Measurements from ENCODE around the gene ZNF641.

The ZNF641 gene

DNA sequence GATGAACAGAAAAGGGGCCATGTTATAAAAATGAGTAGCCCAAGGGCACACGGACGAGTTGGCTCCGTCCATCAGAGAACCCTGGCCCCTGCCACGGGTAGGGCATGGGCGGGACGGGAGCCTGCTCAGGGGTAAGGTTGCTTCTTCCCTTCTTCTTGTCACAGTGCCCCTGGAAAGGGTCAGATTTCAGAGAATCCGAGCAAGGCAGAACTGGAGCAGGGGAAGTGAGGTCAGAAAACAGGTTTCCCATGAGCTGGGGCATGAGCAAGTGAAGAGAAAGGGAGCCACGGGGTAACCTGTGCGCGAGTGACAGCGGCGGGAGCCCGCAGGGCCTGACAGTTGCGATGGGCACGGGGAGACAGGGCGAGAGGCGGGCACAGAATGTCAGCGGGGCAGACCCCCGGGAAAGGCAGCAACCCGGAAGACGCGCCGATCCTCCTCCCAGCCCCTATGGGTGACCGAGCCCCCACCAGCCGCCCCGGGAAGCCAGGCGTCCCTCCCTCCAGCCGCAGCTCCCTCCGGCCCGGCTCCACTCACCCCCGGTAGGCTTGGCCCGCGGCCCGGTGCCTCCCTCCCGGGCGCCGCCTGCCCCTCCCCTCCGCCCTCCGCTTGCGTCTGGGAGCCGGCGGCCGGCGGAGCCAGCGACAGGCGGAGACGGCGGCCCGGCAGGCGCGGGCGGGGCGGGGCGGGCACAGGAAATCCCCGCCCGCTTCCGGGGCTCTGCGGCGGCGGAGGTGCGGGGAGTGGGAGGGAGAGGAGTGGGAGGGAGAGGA lies at the start of gene ZNF641:
ZNF641 (minus strand) TSS at position 671 of the 773 bp plus-strand sequence. CDS start 2,829 bp downstream, outside the sequence.
- peak; percentile 39 for DNase-seq

DNA sequence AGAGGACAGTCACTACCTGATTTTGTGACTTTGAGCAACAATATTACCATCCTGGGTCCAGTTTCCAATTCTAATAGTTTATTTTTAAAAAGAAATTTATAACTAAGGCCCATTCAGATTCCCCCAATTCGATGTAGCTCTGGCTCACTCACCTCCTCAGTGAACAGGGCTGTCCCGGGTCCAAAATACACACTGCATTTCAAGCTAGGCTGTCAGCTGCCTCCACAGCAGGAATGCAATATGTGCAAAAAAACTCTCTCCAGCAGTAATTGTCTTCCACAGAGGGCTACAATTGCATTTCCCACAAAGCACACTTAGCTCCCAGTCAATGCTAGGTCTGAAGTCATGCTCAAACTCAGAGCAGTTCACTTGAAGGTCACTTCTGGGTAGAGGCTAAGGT lies 39.3 kb upstream of the ZNF641 start:
- DNase-seq, result no peak

DNA sequence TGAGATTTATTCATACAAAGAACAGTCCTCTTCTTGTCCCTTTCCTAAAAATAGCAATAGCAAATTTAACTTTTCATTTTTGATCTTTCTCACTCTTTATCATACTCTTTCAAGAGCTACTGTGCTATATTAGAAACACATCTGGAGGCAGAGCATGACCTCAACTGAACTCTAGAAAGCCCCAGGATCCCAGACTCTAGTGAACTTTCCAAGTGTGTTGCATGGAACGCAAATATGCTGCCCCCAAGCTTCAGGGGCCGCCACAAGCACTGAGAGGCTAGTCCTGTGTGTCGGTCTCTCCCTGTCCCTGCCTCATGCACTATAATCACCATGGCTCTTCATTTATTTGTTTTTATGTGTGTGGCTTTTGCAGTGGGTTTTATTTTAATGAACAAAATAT lies 38.7 kb upstream of the ZNF641 start:
- no peak for DNase-seq

DNA sequence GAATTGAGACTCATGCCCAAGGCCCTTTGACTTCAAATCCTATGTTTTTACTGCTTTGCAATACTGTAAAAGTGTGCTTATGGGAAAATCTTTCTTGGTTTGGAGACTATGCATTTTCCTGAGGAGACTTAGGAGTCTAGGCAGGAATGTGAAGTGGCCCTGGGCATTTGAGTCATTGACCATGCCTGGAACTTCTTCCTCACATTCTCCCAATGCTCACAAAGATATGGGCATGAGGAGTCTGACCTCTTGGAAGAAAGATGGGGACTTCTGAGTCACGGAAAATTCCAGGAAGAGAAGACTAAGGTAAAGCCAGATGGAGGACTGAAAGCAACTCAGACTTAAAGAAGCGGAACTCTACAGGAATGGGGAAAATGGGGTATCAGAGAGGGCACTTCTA lies 38.2 kb upstream of the ZNF641 start:
- DNase-seq, result no peak

DNA sequence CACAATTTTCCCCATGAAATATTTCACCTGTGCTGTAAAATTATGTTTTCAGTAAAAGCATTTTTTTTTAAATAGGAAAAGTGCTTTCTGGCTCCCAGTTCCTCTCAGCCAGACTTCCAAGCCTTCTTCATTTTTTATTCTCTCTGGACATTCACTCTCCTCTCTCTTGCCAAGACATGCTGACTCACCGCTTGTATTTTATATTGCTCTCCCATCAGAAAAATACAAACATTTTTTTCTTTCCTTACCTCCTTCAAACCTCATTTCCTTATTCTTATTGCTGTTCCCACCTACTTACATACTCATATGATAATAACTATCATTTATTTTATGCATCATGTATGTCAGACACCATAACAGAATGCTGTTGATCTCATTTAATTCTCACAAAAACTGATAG lies 37.7 kb upstream of the ZNF641 start:
- no peak for DNase-seq

DNA sequence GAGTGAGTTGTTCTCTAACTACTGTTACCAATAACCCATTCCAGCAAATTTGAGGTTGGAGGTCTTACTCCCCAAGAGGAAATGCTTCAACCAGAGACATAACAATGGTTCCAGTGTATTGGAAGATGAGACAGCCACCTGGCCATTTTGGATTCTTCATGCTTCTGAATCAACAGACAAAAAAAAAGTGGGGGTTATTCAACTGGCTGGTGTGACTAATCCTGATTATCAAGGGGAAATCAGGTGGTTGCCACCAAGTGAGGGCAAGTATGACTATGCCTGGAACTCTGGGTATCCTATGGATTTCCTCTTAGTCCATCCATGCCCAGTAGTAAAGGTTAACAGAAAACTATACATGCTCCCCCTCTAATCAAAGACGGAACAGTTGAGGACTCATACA lies 29.9 kb upstream of the ZNF641 start:
- DNase-seq, result no peak

DNA sequence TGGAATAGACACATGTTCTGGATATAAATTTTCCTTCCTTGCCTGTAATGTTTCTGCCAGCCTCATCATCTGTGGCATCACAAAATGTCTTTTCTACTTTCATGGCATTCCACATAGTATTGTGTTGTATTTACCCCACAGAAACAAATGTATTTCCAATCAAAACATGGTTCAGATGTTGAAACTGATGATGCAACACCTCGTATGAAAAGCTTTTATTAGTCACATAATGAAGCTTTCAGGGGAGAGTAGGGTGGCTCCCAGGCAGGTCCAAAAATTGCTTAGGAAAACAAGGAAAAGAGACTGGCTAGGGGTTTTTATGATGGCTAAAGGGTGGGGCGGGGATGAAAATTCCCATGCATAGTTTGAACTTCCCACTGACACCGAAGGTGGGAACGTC lies 29.1 kb upstream of the ZNF641 start:
- DNase-seq, result no peak

DNA sequence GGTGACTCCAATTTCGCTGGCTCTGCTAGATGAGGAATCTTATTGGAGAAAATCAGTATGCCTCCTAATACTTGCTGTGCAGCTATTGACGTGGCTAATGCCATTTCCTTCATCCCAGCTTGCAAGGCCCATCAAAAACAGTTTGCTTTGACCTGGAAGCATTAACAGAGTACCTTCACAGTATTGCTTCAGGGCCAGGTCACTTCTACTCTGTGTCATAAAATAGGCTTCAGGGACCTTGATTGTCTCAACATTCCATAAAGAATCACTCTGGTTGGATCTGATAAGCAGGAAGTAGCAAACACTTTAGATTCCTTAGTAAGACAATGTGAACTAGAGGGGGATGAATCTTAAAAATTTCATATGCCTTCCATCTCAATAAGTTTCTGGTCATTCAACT lies 26.9 kb upstream of the ZNF641 start:
- DNase-seq, result no peak

DNA sequence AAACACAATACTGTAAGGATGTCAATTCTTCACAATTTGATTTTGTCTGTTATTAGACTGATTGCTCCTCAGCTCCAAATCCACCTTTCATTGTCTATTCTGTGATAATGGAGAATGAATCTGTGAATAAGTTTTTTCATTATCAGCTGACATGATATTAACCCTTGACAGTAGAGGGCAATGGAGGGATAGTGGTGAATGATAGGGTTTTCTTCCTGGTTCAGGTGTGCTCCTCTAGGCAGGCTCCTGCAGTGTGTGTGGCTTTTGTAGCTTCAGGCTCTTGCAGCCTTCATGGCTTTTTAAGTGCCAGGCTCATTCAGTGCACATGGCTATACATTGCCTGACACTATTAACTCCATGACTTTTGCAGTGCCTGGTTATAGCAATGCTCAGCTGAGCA lies 23.4 kb upstream of the ZNF641 start:
- no peak for DNase-seq

DNA sequence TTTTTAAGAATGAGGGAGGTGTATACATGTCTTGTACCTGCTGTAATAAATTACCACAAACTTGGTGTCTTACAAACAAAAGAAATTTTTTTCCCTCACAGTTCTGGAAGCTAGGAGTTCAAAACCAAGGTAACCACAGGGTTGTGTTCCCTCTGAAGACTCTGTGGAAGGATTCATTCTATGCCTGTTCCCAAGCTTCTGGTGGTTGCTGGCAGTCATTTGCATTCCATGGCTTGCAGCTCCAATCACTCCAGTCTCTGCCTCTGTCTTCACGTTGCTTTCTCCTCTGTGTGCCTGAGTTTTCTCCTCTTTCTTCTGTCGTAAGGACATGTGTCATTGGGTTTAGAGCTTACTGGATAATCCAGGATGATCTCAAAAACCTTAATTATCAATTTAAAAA lies 15.4 kb upstream of the ZNF641 start:
- no peak for DNase-seq

DNA sequence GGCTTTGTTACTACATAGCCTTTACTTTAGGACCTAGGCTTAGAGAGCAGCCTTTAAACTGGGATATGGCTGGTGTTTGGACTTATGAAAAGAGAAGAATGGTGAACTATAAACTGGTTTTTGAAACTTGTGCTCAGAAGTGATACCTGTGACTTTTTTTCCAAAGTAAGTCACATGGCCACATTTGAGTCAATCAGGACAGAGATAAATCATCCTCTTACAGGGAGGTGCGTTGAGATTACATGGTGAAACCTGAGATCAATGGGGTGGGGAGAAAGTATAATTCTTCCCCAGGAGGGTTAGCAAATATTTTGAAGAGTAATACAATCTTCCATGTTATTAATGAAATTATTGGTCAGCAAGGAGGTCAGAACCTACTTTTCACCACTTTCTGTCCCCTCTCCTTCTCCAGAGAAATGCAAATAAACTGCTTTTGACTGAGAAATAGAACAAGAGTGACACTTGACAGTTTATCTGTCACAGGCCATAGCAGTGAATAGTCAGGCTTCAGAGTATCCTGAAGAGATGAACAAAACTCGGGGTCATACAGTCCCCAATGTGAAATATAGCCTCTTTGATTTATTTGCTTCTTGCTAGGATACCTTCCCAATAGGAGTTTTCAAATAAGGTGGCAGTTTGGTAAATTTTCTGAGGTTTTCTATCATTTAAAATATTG lies 11.1 kb upstream of the ZNF641 start:
- no peak for DNase-seq

DNA sequence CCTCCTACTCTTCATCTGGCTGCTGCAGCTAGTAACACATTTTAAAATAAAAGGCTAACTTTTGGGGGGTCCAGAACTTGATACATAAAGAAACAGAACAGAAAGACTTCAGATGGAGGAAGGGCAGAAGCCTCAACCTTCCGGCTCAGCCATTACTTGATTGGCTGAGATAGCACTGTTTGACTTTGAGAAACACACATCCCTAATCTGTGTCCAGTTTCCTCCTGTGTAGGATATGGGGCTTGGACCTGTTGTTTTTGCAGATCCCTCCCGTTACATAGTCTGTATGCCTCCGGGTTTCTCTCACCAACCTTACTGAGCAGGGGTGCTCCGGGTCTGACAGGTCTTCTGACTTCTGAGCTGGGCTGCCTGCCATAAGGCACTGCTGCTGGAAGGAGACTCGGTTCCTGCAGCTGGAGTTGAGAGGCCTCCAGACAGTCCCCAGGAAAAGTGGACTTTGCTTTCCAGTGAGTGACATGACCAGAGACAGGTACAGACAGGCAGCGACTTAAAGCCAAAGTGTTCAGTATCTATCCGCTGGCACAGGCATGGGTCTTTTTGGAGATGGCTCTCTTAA lies 8.3 kb upstream of the ZNF641 start:
- DNase-seq, result no peak

DNA sequence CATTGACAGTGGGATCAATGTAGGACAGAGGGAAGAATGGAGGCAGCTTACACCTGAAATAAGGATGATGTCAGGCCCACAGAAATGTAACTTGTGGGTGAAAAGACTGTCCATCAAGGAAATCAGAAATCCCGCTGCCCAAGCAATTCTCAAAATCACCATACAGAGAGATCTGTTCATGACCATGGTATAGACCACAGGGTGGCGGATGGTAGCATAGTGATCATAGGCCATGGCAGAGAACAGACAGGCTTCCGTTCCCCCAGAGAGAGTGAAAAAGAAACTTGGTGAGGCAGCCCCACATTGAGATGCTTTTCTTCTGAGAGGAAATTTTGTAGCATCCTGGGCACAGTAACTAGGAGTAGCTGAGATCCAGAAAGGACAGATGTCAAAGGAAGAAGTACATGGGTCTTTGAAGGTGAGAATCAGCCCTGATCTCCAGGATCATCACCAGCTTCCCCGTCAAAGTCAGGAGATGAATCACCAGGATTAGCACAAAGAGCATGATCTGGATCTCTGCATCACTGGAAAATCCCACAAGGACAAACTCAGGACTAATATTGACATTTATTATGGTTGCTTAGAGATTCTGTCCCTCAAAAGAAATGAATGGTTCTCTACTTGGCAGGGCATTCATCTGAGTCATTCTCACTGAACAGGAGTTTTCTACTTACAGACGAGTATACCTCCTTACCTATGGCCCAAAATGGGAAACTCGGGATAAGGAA lies 5.5 kb upstream of the ZNF641 start:
- no peak for DNase-seq

DNA sequence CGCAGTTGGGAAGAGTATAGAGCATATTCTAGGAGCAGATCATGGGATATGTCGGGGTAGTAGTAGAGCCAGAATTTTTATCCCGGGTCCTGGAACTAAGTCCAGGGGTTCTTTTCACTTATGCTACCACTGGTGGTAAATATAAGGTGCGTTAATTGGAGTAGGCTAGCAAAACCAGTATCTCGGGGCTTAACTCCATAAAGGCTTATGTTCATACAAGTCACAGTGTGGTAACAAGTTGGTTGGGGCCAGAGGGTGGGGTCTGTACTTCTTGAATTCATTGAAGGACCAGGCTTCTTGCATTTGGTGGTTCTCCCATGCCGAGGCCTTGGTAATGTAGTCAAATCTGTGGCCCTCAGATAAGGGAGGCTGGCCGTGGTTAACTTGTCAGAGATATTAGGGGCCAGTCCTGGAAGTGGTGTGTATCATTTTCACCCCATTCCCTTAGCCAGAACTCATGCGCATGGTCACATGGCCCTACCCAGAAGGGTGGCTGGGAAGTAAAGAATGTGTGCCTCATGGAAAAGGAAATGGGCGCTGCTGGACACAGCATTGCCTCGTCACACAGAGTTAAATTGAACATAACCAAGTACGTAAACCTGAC lies 1.5 kb upstream of the ZNF641 start:
- no peak for DNase-seq

DNA sequence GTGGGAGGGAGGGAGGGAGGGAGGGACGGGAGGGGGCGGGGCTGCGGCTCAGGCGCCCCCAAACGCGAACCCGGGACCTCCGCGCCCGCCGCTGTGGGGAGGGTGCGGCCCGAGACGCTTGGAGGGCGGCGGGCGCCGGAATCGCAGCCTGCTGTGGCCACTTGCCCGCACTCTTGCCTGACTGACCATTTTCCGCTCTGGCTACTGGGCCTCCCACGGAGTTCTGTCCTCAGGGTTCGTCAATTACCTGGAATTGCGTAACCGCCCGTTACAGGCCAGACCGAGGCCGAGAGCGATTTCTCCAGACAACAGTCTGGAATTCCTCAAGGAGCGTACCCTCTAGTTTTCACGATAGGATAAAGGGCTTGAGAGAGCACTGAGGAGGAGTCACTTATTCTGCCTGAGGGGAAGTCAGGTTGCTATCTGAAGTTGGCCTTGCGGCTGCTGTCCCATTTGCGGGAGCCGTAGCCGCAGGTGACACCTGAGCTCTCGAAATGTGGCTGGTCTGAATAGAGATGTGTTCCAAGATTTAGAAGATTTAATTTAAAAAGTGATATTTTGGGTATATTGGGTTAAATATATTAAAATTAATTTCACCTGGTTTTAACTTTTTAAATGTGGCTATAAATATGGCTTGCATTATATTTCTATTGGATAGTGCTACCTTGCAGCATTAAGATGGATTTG lies 446 bp upstream of the ZNF641 start:
- DNase-seq, result no peak

DNA sequence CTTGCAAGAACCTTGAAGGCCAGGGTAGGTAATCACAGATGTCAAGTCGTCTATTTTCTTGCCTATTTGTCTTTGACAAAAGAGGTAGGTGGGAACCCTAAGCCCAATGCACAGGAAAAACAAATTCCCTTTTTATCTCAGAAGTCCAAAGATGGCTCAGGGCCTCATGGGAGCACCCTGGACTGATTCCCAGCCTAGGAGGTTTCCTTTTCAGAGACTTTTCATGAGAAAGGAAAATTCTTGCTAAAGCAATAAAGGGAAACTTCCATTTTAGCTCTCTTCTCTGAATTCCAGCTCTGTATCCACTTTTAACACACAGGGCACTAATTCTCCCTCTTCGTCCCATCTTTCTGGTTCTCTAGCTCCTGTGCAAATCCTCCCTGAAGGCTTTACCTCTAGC lies 1.2 kb downstream of the ZNF641 start:
- DNase-seq, result no peak

DNA sequence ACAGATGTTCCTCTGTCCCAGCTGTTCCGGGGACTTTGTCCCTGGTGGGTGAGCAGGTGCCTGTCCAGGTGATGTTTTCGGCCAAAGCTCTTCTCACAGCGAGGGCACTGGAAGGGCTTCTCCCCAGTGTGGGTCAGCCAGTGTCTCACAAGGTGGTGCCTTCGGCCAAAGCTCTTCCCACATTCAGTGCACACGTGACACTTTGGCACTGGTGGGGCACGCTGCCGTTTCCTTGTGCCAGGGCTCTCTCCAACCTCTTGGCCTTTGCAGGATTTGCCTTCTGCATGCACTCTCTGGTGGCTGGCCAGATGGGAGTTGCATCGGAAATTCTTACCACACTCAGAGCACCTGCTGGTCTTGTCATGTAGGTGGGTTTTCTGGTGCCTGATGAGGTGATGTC lies 7.7 kb downstream of the ZNF641 start:
- no peak for DNase-seq

DNA sequence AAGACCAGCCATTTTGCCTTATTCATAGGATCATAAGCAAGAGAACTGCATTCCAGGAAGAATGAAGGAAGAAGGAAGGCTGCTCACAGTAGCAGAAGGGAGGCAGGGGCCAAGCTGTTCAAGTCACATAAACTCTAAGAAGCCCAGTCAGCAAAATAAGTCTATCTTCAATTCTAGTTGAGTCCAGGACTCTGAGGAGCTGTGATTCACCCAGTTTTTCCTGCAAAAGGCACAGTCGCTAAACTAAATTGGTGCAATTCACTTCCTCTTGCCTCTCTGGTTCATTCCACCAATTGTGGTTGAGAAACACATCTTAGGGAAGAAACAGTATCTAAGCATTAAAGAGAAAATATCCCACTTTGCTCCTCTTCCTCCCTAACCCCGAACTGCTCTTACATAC lies 9.8 kb downstream of the ZNF641 start:
- DNase-seq, result no peak

DNA sequence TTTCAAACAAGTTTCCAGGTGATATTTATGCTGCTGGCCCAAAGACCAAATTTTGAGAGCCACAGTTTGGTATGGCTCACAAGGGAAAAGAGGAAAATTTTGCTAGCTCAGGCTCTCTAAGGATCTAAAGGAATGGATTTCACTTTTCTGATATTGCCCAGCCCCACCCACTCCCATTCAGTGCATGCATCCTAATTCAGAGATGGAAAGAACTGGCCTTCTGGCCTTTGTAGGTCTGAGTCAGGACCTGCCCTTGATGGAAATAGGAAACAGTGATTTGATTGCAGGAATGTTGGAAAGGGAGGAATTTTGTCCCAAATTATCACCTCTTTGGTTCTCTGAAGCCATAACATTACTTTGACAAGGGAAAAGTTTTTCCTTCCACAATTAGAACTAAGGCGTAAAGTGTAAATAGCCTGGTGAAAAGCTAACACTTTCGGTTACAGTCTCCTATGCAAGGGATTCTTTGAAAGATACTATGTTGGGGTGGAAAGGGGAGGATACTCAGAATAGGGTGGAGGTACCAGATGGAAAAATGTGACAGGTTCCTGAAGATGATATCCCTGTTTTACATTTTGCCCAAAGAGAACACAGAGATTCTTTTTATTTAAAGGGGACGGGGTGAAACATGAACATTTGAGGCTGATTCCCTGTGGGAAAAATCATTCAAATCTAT lies 11.1 kb downstream of the ZNF641 start:
- no peak for DNase-seq

DNA sequence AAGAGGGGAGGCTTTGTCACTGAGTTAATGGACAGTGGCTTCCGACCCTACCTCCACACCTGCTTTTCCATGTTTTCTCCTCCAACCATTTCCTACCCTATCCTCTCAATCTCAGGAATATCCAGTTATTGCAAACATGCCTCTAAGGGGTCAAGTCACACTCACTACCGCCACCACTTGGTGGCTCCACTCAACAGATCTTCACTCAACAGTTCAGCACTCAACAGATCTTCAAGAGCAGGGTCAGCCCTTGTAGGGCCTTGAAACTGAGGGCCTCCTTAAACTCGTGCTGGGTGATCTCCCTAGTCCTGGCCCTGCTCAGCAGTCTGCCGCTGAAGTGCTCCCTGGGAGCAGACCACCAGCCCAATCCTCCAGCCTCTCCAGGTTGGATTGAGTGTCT lies 14.2 kb downstream of the ZNF641 start:
- DNase-seq, result no peak

DNA sequence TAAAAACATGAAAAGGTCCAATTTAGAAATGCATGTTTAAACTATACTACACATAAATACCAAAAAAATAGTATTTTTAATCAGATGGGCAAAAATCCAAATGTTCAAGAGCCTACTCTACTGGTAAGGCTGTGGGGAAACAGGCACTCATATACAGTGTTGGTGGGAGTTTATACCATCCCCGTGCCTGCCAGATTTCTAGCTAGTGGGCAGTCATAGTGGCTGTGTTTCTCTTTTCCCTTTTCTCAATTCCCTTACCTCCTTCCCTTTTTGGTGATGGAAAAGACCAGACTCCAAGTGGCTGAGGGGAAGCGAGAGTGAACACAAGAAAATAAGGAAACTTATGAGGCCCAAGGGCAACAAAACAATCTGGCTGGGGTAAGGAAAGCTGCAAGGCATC lies 14.7 kb downstream of the ZNF641 start:
- DNase-seq, result no peak

DNA sequence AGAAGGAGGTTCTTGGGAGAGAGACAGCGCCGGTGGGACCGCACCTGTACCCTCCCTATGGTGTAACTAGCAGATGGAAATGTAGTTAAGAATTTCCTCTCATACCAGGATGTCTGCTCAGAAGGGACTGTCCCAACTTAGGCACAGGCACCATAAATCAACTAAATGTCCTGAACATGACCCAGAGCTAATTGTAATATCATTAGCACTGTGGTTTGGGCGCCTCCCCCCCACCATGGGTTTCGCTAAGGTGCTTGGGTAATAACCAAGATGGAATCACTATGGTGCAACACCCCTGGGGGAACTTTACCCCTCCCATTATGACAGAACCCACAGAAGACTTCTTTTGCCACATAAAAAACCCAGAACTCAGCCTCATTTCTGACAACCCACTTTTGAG lies 15.9 kb downstream of the ZNF641 start:
- DNase-seq, result no peak
